Activated CD8-positive, alpha-beta memory T cell treated with anti-CD3 and anti-CD28 coated beads, Interleukin-2, amount 50 U/mL, for 24 hours (primary cell): Measurements from ENCODE around the gene CENPK.
"Not testable (repeated sequence)": the region's sequence is repeated elsewhere in the genome, so short reads cannot be mapped to it uniquely, and the experiment has no call there.

Experiments
- DNase-seq: peaks from one replicate; pipeline ENCODE4 v3.0.0-alpha.2; 2020; ENCODE audit errors: extremely low read depth

The CENPK gene

GRCh38 chr5:65506961-65507360, 56.0 kb downstream of the CENPK start:
- DNase-seq = no peak

GRCh38 chr5:65489119-65489518, 73.8 kb downstream of the CENPK start:
- DNase-seq = no peak

- not testable (repeated sequence) for DNase-seq
Measured at GRCh38 chr5:65488038-65488687, 74.8 kb downstream of the CENPK start.

- DNase-seq = not testable (repeated sequence)
Measured at GRCh38 chr5:65486803-65487202, 76.2 kb downstream of the CENPK start.

- DNase-seq = no peak
Measured at GRCh38 chr5:65485405-65485804, 77.6 kb downstream of the CENPK start.

- DNase-seq = no peak
Measured at GRCh38 chr5:65483546-65484346, 79.2 kb downstream of the CENPK start.

GRCh38 chr5:65482736-65483545, 80.0 kb downstream of the CENPK start:
- no peak for DNase-seq

- DNase-seq = no peak
Measured at GRCh38 chr5:65482296-65482735, 80.7 kb downstream of the CENPK start.

GRCh38 chr5:65481635-65482295, 81.2 kb downstream of the CENPK start, which contains the start of gene ADAMTS6:
TSS of gene ADAMTS6 (minus strand) at chr5:65481920. CDS start at chr5:65473673, 8,247 bp downstream.
- DNase-seq = peak; percentile 61

GRCh38 chr5:65481171-65481581, 81.8 kb downstream of the CENPK start:
- no peak for DNase-seq

- DNase-seq = no peak
Measured at GRCh38 chr5:65480306-65480865, 82.6 kb downstream of the CENPK start.

- DNase-seq = no peak
Measured at GRCh38 chr5:65479527-65479926, 83.4 kb downstream of the CENPK start.

- no peak for DNase-seq
Measured at GRCh38 chr5:65478336-65478735, 84.6 kb downstream of the CENPK start.

- DNase-seq = no peak
Measured at GRCh38 chr5:65475895-65476294, 87.1 kb downstream of the CENPK start.

- no peak for DNase-seq
Measured at GRCh38 chr5:65475336-65475735, 87.6 kb downstream of the CENPK start.

- DNase-seq = no peak
Measured at GRCh38 chr5:65474130-65474711, 88.7 kb downstream of the CENPK start.

GRCh38 chr5:65468633-65469032, 94.3 kb downstream of the CENPK start:
- no peak for DNase-seq
